Adrenal gland (tissue), 5 donors: ENCODE measurements around the gene MTMR4.

Source experiments
- POLR2A ChIP-seq, 2 donors: fragments of 450-650 bp; IDR thresholded peaks; one replicate each; pipeline ENCODE4 v1.6.1; 2017; ENCODE audit warnings: antibody characterized with exemption in 2 of 2, mild to moderate bottlenecking in 2 of 2, moderate library complexity in 1 of 2
- TF ChIP-seq, protein P1 (sequence below), 6 experiments: fragments of 450-650 bp in 4 of 6; fragments of 200-600 bp in 2 of 6; sonication (generic) in 1 of 6; IDR thresholded peaks; 1 replicate in 5 of 6; 2 replicates in 1 of 6; pipeline versions ENCODE4 v1.5.1 to v1.8.0; 2016 to 2021; ENCODE audit warnings: antibody characterized with exemption in 6 of 6, mild to moderate bottlenecking in 2 of 6, moderate library complexity in 1 of 6
- donor health status: DM: no; HTN: no; CAD: no.

DNA sequence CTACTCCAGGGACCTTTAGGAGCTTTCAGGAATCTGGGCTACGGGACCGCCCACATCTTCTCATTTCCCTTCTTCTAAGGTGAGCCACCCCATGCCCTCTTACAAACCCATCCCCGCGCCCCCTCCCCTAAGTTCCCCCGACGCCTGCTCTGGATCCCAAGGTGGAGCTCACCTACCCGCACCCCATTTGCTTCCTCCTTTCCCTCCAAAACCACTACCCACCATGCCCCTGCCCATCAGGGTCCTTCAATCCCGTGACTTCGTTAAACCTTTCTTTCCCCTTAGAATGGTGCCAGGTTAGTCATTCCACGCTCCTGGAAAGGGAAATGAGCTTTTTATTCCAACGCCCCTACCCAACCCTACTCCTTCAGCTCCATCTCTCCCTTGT, 326 bp upstream of the MTMR4 start:
- TF ChIP-seq, protein P1, sequence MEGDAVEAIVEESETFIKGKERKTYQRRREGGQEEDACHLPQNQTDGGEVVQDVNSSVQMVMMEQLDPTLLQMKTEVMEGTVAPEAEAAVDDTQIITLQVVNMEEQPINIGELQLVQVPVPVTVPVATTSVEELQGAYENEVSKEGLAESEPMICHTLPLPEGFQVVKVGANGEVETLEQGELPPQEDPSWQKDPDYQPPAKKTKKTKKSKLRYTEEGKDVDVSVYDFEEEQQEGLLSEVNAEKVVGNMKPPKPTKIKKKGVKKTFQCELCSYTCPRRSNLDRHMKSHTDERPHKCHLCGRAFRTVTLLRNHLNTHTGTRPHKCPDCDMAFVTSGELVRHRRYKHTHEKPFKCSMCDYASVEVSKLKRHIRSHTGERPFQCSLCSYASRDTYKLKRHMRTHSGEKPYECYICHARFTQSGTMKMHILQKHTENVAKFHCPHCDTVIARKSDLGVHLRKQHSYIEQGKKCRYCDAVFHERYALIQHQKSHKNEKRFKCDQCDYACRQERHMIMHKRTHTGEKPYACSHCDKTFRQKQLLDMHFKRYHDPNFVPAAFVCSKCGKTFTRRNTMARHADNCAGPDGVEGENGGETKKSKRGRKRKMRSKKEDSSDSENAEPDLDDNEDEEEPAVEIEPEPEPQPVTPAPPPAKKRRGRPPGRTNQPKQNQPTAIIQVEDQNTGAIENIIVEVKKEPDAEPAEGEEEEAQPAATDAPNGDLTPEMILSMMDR (IDR thresholded peaks at IDR 0.05), result no peak
- no peak for TF ChIP-seq POLR2A (IDR thresholded peaks at IDR 0.05)
